Activated T-cell treated with anti-CD3 and anti-CD28 coated beads, Interleukin-2, amount 50 U/mL, for 24 hours (primary cell): Measurements from ENCODE around the gene SLC8A2.

ENCODE experiments used
- DNase-seq: peaks from one replicate; pipeline ENCODE4 v3.0.0-alpha.2; 2020
- H3K27ac Mint-ChIP-seq: 2 replicates; pipeline ENCODE4 v1.8.0; 2020; ENCODE audit warnings: mild to moderate bottlenecking, mixed read lengths
- H3K27me3 Mint-ChIP-seq: 2 replicates; pipeline ENCODE4 v1.8.0; 2020; ENCODE audit warnings: mixed read lengths
- H3K36me3 Mint-ChIP-seq: 2 replicates; pipeline ENCODE4 v1.8.0; 2020; ENCODE audit warnings: low read depth, mixed read lengths
- H3K4me1 Mint-ChIP-seq: 2 replicates; pipeline ENCODE4 v1.8.0; 2020; ENCODE audit warnings: low read depth, mixed read lengths
- H3K4me3 Mint-ChIP-seq: 2 replicates; pipeline ENCODE4 v1.8.0; 2020; ENCODE audit warnings: mild to moderate bottlenecking, moderate library complexity, mixed read lengths
- H3K9me3 Mint-ChIP-seq: 2 replicates; pipeline ENCODE4 v1.8.0; 2020; ENCODE audit warnings: mixed read lengths

SLC8A2 gene

DNA sequence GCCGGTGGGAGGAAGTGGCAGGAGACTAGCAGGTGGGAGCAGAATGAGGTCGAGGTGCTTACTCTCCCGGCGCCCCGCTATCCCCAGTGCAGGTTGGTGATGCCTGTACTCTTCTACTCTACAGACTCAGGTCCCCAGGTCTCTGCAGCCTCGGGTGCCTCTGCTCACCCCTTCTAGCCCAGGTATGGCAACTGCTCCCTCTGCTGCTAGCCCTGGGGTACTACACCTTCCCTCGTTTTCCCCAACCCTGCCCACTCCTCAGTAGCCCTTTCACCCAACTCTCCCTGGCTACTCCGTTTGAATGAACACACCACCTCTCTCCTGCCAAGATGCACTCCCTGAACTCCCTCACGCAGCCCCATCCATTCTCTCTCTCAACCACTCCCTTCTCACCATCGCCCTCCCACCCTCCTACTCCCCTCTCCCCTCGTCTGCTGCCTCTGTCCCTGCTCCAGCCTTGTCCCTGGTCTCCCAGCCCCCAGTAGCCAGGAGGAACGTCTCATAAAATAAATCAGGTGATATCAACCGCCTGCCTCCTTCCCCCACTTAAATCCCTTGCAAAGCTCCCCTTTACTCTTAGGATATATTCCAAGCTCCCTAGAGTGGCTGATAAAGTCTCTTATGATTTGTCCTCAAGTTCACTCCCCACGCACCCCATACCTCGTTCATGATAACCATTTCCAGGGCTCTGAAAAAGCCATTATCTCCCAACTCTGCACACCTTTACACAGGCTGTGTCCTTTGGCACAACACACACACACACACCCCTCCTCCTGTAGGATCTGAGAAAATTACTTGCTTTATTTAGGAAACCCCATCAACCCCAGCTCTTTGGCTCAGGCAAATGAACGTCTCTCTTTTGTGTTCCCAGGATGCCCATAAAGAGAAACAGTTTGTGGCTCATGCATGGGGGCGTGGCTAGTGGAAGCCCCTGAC, 44.2 kb downstream of the SLC8A2 start:
- Mint-ChIP-seq H3K27ac (no peak overlapping the region), H3K36me3 (no peaks in the 10 kb centered on the region), H3K27me3 (peaks cover 80% of the 10 kb centered on the region), H3K9me3 (no peaks in the 10 kb centered on the region), H3K4me3 (no peak overlapping the region), H3K4me1 (peaks cover 13% of the 10 kb centered on the region)
- peak; percentile 80 for DNase-seq

DNA sequence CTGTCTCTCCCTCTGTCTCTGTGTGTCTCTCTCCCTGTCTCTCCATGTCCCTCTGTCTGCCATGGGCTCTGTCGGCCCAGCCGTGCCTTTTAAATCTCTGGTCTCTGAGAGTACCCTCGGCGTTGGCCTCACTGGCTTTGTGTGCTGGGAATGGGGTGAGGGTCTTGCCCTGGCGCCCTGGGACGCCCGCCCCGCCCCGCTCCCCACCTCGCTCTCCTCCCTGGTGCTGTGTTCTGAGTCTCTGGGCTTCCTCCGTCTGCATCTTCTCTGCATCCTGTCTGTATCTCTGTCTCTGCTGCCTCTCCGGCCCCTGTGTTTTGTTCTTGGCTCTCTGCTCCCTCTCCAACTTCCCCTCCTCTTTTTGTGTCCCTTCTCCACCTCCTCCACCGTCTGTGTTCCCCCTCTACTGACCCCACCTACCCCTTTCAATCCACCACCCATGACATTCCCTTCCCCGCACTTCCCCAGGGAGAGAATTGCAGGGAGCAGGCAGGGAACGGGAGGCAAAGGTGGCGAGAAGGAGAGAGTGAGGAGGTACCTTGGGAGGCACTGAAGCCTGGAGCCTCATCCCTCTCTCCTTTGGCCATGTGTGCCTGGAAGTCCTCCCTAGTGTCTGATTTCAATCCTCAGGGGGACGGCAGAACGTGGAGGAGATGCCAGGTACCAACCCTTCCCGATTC, 48.4 kb downstream of the SLC8A2 start:
- peaks cover 82% of the 10 kb centered on the region for H3K27me3 Mint-ChIP-seq

DNA sequence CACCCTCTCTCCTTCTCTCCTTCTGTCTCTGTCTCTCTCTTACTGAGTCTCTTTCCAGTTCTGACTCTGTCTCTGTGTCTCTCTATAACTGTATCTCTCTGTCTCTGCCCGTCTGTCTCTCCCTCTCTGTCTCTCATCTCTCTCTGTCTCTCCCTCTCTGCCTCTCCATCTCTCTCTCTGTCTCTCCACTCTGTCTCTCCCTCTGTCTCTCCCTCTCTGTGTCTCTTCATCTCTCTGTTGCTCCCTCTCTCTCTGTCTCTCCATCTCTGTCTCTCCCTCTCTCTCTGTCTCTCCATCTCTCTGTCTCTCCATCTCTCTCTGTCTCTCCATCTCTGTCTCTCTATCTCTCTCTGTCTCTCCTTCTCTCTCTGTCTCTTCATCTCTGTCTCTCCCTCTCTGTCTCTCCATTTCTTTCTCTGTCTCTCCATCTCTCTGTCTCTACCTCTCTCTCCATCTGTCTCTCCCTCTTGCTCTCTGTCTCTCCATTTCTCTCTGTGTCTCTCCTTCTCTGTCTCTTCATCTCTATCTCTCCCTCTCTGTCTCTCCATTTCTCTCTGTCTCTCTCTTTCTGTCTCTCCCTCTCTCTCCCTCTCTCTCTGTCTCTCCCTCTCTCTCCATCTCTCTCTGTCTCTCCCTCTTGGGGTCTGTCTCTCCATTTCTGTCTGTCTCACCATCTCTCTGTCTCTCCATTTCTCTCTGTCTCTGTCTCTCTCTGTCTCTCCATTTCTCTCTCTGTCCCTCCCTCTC, 49.1 kb downstream of the SLC8A2 start:
- no peaks in the 10 kb centered on the region for H3K36me3 Mint-ChIP-seq
- peaks cover 29% of the 10 kb centered on the region for H3K4me1 Mint-ChIP-seq
- H3K27me3 Mint-ChIP-seq: peaks cover 89% of the 10 kb centered on the region
- no peaks in the 10 kb centered on the region for H3K9me3 Mint-ChIP-seq
- no peak for DNase-seq
- no peak overlapping the region for H3K27ac Mint-ChIP-seq
- H3K4me3 Mint-ChIP-seq: no peak overlapping the region

More for the DNA sequence above, 48.4 kb downstream of the SLC8A2 start:
- H3K36me3 Mint-ChIP-seq: no peaks in the 10 kb centered on the region
- no peak overlapping the region for H3K27ac Mint-ChIP-seq
- DNase-seq: no peak
- H3K4me3 Mint-ChIP-seq: no peak overlapping the region
- peaks cover 22% of the 10 kb centered on the region for H3K4me1 Mint-ChIP-seq
- H3K9me3 Mint-ChIP-seq: no peaks in the 10 kb centered on the region

DNA sequence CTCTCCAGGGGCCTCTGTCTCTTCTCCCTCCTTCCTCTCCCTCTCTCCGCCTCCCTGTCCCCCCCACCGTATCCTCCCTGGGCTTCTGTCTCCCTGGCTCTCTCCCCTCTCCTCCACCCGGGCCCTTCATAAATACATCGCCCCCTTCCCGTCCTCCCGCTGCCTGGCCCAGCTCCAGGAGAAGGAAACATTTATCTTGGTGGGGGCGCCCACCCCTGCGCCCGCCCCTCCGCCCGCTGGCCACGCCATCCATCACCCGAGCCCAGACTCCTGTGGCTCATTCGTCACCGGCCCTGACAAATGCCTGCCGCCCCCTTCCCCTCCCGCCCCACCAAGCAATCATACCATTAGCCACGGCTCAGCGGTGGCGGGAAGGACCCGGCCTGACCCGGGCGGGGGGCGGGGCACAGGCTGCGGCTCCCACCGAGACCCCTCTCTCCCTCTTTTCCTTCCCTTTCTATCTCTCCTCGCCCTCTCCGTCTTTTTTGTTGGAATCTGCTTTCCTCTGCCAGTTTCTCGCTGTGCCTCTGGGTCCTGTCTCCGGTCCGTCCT, 49.8 kb downstream of the SLC8A2 start:
- peaks cover 32% of the 10 kb centered on the region for H3K4me1 Mint-ChIP-seq
- H3K27ac Mint-ChIP-seq: no peak overlapping the region
- DNase-seq: no peak
- H3K4me3 Mint-ChIP-seq: no peak overlapping the region
- no peaks in the 10 kb centered on the region for H3K9me3 Mint-ChIP-seq
- H3K27me3 Mint-ChIP-seq: peaks cover 91% of the 10 kb centered on the region
- no peaks in the 10 kb centered on the region for H3K36me3 Mint-ChIP-seq

DNA sequence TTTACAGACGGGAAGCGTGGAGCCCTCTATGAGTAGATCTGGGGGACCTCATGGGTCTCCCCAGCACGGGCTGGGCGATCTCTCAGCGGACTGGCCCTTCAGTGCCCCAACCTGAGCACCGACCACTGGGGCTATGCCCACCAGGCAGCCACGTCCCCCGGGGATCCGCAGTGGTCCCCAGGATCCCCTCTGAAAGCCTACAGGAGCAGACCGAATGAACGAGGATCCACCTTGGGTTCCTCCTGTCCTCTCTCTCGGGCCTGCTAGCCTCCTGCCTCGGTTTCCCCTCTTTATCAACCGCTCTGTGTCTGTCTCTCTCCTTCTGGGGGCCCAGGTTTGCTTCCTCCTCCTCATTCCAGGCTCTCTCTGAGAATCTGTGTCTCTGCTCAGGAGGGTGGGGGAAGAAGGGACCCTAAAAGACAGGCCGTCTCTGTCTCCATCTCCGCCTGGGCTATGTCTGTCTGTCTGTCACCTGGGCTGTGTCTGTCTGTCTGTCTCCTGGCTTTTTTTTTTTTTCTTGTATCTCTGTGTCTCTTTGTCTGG, 50.4 kb downstream of the SLC8A2 start:
- no peaks in the 10 kb centered on the region for H3K9me3 Mint-ChIP-seq
- no peak for DNase-seq
- H3K27ac Mint-ChIP-seq: no peak overlapping the region
- peaks cover 32% of the 10 kb centered on the region for H3K4me1 Mint-ChIP-seq
- H3K27me3 Mint-ChIP-seq: peaks cover 91% of the 10 kb centered on the region
- H3K4me3 Mint-ChIP-seq: no peak overlapping the region
- no peaks in the 10 kb centered on the region for H3K36me3 Mint-ChIP-seq

DNA sequence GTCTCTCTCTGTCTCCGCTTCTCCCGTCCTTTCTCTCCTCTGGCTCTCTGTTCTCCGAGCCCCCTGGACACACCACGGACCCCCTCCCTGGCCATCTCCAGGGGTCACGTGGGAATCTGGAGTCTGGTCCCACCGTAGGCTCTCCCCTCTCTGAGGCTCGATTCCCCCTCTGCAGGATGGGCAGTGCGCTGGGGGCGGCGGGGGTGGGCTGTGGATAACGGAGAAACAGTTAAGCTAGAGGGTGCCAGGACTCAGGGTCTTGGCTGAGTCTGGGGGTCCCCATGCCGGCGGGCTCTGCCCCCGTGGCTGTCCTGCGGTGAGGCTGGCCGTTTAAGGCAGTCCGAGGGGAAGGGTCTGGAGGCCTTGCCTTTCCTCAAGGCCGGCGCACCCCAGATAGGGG, 51.9 kb downstream of the SLC8A2 start:
- Mint-ChIP-seq H3K4me1 (peaks cover 32% of the 10 kb centered on the region), H3K36me3 (no peaks in the 10 kb centered on the region), H3K27me3 (peaks cover 88% of the 10 kb centered on the region), H3K4me3 (no peak overlapping the region), H3K9me3 (no peaks in the 10 kb centered on the region), H3K27ac (no peak overlapping the region)
- DNase-seq: no peak

DNA sequence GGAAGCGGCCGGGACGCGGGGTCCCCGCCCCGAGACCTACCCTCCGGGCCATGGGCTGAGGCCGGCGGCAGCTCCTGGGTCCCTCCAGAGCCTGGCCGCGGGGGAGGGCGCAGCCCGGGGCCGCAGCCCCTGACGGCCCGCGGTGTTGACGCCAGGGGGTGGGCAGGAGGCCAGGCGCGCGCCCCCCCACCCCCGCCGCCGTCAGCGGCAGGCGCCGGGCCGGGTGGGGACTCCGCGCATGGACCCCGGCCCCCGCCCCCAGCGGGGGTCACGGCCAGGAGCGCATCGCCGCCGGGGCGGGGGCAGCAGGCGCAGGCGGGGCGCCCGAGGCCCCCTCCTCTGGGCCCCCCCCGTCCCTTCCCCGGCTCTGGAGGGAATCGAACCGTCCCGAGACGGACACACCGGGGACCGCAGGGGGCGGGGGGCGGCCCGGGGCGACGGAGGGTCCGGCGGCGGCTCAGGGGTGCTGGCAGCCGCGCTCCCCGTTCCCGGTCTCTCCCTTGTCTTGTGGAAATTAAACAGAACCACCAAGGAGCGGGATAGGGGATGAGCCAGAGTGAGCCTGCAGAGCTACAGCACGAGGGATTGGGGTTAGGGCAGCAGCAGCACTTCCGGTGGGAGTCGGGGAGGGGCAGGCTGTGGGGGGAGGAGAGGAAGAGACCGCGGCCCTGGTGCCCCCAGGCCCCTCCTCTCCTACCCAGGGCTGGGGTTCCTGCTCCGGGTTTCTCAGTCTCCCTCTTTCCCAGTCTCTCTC, 52.5 kb downstream of the SLC8A2 start, which contains the start of gene MEIS3:
TSS of gene MEIS3 (minus strand) at position 498 of the 754 bp plus-strand sequence. CDS start at position 52, 446 bp downstream.
- H3K4me1 Mint-ChIP-seq: peaks cover 32% of the 10 kb centered on the region
- peaks cover 88% of the 10 kb centered on the region for H3K27me3 Mint-ChIP-seq
- H3K9me3 Mint-ChIP-seq: no peaks in the 10 kb centered on the region
- H3K4me3 Mint-ChIP-seq: peak within 1 kb of the TSS; percentile 14
- H3K36me3 Mint-ChIP-seq: no peaks in the 10 kb centered on the region
- no peak for DNase-seq
- no peak within 1 kb of the TSS for H3K27ac Mint-ChIP-seq

DNA sequence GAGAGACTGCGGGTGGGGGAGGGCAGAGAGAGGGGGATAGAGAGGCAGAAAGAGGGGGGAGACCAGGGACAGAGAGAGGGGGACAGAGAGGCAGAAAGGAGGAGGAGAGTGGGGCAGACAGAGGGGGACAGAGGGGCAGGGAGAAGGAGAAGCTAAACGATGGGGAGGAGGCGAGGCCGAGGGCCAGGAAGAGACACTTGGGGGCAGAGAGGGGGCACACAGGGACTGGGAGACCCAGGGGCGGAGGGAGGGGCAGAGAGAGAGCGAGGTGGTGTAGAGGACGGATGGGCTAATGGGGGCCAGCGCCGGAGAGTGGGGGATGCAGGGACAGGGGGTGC, 53.0 kb downstream of the SLC8A2 start:
- H3K9me3 Mint-ChIP-seq: no peaks in the 10 kb centered on the region
- no peak overlapping the region for H3K4me3 Mint-ChIP-seq
- H3K36me3 Mint-ChIP-seq: no peaks in the 10 kb centered on the region
- DNase-seq: no peak
- peaks cover 88% of the 10 kb centered on the region for H3K27me3 Mint-ChIP-seq
- no peak overlapping the region for H3K27ac Mint-ChIP-seq
- H3K4me1 Mint-ChIP-seq: peaks cover 32% of the 10 kb centered on the region

DNA sequence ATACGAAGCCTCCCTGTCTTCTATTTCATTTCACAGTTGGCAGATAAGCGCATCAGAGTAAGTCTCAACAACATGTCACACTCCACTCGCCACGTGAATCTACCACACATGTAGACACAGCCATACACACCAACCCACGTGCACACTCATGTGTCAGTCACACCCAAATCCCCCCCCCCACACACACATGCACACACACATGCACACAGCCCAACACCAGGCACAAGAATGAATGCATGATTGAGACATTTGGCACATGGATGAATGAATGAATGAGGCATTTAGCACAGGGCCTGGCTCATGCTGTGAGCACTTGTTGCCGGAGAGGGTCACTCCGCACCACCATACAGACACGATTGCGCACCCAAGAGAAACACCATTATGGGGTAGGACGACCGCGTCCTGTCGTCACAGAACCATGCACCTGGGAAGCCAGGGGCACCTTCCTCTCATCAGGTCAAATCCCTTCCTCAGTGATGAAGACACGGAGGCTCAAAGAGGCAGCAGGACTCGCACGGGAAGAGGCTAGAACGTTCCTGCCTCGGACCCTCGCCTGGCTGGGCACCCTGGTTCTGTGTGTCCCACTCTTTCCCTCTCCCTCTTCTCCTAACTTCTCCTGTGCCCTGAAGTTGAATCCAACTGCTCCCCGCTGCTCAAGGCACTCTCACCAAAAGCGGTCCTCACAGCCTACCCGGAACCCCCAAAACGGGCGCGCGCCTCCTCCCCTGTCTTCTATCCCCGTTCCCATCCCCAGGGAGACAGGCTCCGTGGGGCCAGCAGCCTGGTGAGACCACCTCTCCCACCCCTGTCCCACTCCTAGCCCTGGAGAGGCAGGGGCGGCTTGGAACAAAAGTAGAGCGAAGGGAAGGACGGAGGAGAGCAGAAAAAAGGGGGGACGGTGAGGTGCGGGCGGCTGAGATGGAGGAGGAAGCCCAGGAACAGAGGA, 53.7 kb downstream of the SLC8A2 start:
- no peak for DNase-seq
- peaks cover 32% of the 10 kb centered on the region for H3K4me1 Mint-ChIP-seq
- no peaks in the 10 kb centered on the region for H3K9me3 Mint-ChIP-seq
- H3K4me3 Mint-ChIP-seq: peak overlapping the region; percentile 14
- H3K27ac Mint-ChIP-seq: no peak overlapping the region
- no peaks in the 10 kb centered on the region for H3K36me3 Mint-ChIP-seq
- H3K27me3 Mint-ChIP-seq: peaks cover 85% of the 10 kb centered on the region

DNA sequence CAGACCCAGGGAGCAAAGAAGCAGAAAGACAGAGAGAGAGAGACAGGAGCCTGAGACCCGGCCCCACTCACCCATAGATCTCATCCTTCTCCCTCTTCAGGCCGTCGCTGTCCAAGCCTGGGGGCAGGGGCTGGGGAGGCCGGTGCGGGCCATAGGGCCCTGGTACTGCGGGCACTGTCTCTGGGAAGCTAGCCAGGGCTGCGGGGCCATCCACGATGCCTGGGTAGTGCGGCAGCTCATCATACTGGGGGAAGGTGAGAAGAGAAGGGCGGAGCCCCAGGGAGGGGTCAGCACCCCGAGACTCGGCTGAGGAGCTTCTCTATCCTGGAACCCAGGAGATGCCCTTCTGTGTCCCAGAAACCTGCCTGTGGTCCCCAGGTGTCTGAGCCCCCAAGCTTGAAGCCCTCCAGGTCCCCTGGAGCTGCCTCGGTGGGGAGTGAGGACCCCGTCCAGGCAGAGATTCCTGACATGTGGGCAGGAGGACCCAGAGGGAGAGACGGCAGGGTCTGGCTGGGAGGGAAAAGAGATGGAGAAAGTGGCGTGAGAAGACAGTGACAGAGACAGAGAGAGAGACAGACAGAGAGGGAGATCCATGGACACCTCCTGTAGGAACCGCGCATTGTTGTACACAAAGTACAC, 54.5 kb downstream of the SLC8A2 start:
- no peak for DNase-seq
- Mint-ChIP-seq H3K9me3 (no peaks in the 10 kb centered on the region), H3K27me3 (peaks cover 80% of the 10 kb centered on the region), H3K4me1 (peaks cover 29% of the 10 kb centered on the region), H3K36me3 (no peaks in the 10 kb centered on the region), H3K4me3 (no peak overlapping the region), H3K27ac (no peak overlapping the region)

DNA sequence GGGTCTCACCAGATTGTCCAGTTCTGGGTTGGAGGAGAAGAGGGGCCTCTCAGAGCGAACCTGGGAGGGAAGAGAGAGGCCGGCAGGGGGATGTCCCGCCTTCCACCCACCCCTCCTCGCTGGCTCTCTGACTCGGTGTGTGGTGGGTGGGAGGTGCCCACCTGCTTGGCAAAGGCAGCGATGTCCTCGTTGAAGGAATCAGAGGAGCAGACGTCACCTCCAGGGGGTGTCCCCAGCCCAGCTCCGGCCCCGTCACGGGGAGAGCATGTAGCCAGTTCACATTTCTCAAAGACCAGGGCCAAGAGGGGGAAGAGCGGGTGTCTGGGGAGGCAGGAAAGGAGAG, 55.1 kb downstream of the SLC8A2 start:
- H3K27ac Mint-ChIP-seq: no peak overlapping the region
- no peak overlapping the region for H3K4me3 Mint-ChIP-seq
- DNase-seq: no peak
- H3K9me3 Mint-ChIP-seq: no peaks in the 10 kb centered on the region
- peaks cover 77% of the 10 kb centered on the region for H3K27me3 Mint-ChIP-seq
- H3K4me1 Mint-ChIP-seq: peaks cover 27% of the 10 kb centered on the region
- H3K36me3 Mint-ChIP-seq: no peaks in the 10 kb centered on the region

DNA sequence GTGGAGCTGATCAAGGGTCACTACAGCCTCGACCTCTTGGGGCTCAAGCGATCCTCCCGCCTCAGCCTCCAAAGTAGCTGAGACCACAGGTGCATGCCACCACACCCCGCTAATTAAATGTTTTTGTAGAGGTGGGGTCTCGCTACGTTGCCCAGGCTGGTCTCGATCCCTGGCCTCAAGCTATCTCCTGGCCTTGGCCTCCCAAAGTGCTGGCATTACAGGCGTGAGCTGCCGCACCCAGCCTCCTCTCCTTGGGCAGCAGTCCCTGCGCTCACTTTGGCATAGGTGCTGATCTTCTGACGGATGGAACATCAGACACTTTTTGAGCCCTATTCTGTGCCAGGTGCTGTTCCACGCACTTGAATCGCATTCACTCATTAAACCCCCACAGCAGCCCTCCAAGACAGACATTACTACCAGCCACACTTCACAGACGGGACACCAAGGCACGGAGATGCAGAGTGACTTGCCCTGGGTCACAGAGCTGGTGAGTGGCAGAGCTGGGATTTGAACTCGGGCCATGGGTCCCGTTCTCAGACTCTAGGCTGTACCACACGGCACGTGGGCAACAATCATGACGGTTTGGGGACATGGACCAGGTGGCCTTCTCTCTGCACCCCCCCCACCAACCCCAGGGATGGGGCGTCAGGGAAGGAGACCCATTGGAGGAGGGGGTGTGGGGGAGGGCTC, 55.6 kb downstream of the SLC8A2 start:
- Mint-ChIP-seq H3K27ac (no peak overlapping the region), H3K4me3 (no peak overlapping the region), H3K9me3 (no peaks in the 10 kb centered on the region), H3K27me3 (peaks cover 72% of the 10 kb centered on the region), H3K36me3 (no peaks in the 10 kb centered on the region), H3K4me1 (peaks cover 22% of the 10 kb centered on the region)
- no peak for DNase-seq
